CD4-positive, CD25-positive, alpha-beta regulatory T cell (primary cell): ENCODE measurements around the gene ITGAV. TPM values are rescaled to one million over a fixed set of nuclear protein-coding genes. Genes with fewer than 3 reads are reported as not detected.

Experiments
- ATAC-seq, 2 donors: fragments of 150-1000 bp; cut with Tn5 transposase; one replicate each; pipeline ENCODE4 v1.10.0; 2021; ENCODE audit warnings: low read depth in 2 of 2, moderate number of reproducible peaks in 2 of 2, moderate library complexity in 1 of 2
- DNase-seq, 3 donors: peaks; one replicate each; pipeline versions ENCODE4 v3.0.0 to v3.0.0-alpha.2; 2012 to 2022; ENCODE audit warnings: mixed read lengths in 1 of 3
- H3K27ac ChIP-seq: one replicate; pipeline ENCODE4 v1.7.0; 2013; ENCODE audit warnings: mild to moderate bottlenecking, low read length; ENCODE audit not compliant: insufficient read depth, poor library complexity, severe bottlenecking
- H3K27me3 ChIP-seq: one replicate; pipeline ENCODE4 v1.7.0; 2013; ENCODE audit warnings: low read length; ENCODE audit not compliant: control insufficient read depth, insufficient read depth
- H3K36me3 ChIP-seq: one replicate; pipeline ENCODE4 v1.7.0; 2013; ENCODE audit warnings: mild to moderate bottlenecking, low read length, moderate library complexity; ENCODE audit not compliant: control insufficient read depth, insufficient read depth
- H3K4me1 ChIP-seq: 2 replicates; pipeline ENCODE4 v1.7.0; 2013; ENCODE audit warnings: mild to moderate bottlenecking, low read length; ENCODE audit not compliant: insufficient read depth, control insufficient read depth, poor library complexity, severe bottlenecking
- H3K4me3 ChIP-seq: one replicate; pipeline ENCODE4 v1.7.0; 2013; ENCODE audit warnings: low read depth, mild to moderate bottlenecking, low read length, moderate library complexity
- H3K9me3 ChIP-seq, 2 experiments: 1 replicate in 1 of 2; 2 replicates in 1 of 2; pipeline ENCODE4 v1.7.0; 2013; ENCODE audit warnings: low read length in 2 of 2, mild to moderate bottlenecking in 1 of 2, moderate library complexity in 1 of 2; ENCODE audit not compliant: control insufficient read depth in 2 of 2
- H3K27ac Mint-ChIP-seq, 3 donors: one replicate each; pipeline ENCODE4 v1.8.0; 2020 to 2022; ENCODE audit warnings: mild to moderate bottlenecking in 3 of 3, mixed read lengths in 3 of 3, moderate library complexity in 2 of 3
- H3K27me3 Mint-ChIP-seq: one replicate; pipeline ENCODE4 v1.8.0; 2022; ENCODE audit warnings: mild to moderate bottlenecking, mixed read lengths
- H3K36me3 Mint-ChIP-seq: one replicate; pipeline ENCODE4 v1.8.0; 2020; ENCODE audit warnings: mixed read lengths
- H3K4me1 Mint-ChIP-seq, 4 donors: one replicate each; pipeline ENCODE4 v1.8.0; 2020 to 2022; ENCODE audit warnings: mixed read lengths in 4 of 4, mild to moderate bottlenecking in 1 of 4
- H3K4me3 Mint-ChIP-seq, 4 donors: one replicate each; pipeline ENCODE4 v1.8.0; 2020 to 2022; ENCODE audit warnings: mild to moderate bottlenecking in 4 of 4, mixed read lengths in 4 of 4, moderate library complexity in 3 of 4
- H3K9me3 Mint-ChIP-seq, 7 donors: one replicate each; pipeline ENCODE4 v1.8.0; 2020 to 2022; ENCODE audit warnings: mixed read lengths in 7 of 7, mild to moderate bottlenecking in 3 of 7, moderate library complexity in 2 of 7
- polyA plus RNA-seq, 4 donors: library from polyadenylated mRNA; unstranded; fragments of 300-500 nt; fragmentation: Illumina TruSeq; gene quantifications; one replicate each; pipeline ENCODE4 v1.2.3, GENCODE V29; 2021
- total RNA-seq: library from RNA; stranded (reverse); gene quantifications from one replicate; pipeline ENCODE4 v1.2.3, GENCODE V29; 2022

Gene ITGAV
- total RNA-seq (8.1 TPM), polyA plus RNA-seq (1 to 10 TPM in 1 of 4 donors, under 1 TPM in 3; 0.36 to 1.3 (median 0.84) TPM)

GRCh38 chr2:186589612-186590349 lies at the start of gene ITGAV:
Gene ITGAV, plus strand, starts transcription at chr2:186590056. Its CDS starts 283 bp downstream, at chr2:186590339.
- Histone ChIP-seq H3K9me3 (no peaks in the 10 kb centered on the region), H3K27me3 (no peaks in the 10 kb centered on the region), H3K36me3 (no peaks in the 10 kb centered on the region), H3K4me3 (peak within 1 kb of the TSS; percentile 92), H3K4me1 (peaks cover 19% of the 10 kb centered on the region), H3K27ac (peak within 1 kb of the TSS; percentile 69)
- peak; percentile 69 to 93 (median 76) for DNase-seq
- Mint-ChIP-seq H3K27ac (peak within 1 kb of the TSS; percentile 73 to 91 (median 81)), H3K9me3 (peaks cover 0 to 2% (median 0%) of the 10 kb centered on the region in 7 donors), H3K4me1 (peaks cover 5 to 42% (median 34%) of the 10 kb centered on the region in 4 donors), H3K27me3 (peaks cover 10% of the 10 kb centered on the region), H3K36me3 (no peaks in the 10 kb centered on the region), H3K4me3 (peak within 1 kb of the TSS; percentile 91 to 95 (median 92))
- peak; percentile 87 to 90 for ATAC-seq

GRCh38 chr2:186540941-186541340 lies 48.9 kb upstream of the ITGAV start:
- Histone ChIP-seq H3K9me3 (no peaks in the 10 kb centered on the region), H3K36me3 (no peaks in the 10 kb centered on the region), H3K4me3 (no peak overlapping the region), H3K4me1 (no peaks in the 10 kb centered on the region), H3K27me3 (no peaks in the 10 kb centered on the region), H3K27ac (no peak overlapping the region)
- Mint-ChIP-seq H3K4me3 (no peak overlapping the region), H3K9me3 (peaks cover 0 to 3% (median 0%) of the 10 kb centered on the region in 7 donors), H3K27me3 (no peaks in the 10 kb centered on the region), H3K36me3 (no peaks in the 10 kb centered on the region), H3K27ac (no peak overlapping the region), H3K4me1 (no peaks in the 10 kb centered on the region)
- DNase-seq (no peak), ATAC-seq (no peak)

GRCh38 chr2:186542002-186542401 lies 47.9 kb upstream of the ITGAV start:
- Histone ChIP-seq H3K36me3 (no peaks in the 10 kb centered on the region), H3K9me3 (no peaks in the 10 kb centered on the region), H3K4me1 (no peaks in the 10 kb centered on the region), H3K27ac (no peak overlapping the region), H3K27me3 (peaks cover 5% of the 10 kb centered on the region), H3K4me3 (no peak overlapping the region)
- Mint-ChIP-seq H3K9me3 (no peaks in the 10 kb centered on the region), H3K36me3 (no peaks in the 10 kb centered on the region), H3K4me1 (no peaks in the 10 kb centered on the region), H3K27me3 (no peaks in the 10 kb centered on the region), H3K27ac (no peak overlapping the region), H3K4me3 (no peak overlapping the region)
- DNase-seq (no peak), ATAC-seq (no peak)

GRCh38 chr2:186543561-186544131 lies 46.2 kb upstream of the ITGAV start:
- ATAC-seq = no peak
- Histone ChIP-seq H3K9me3 (no peaks in the 10 kb centered on the region), H3K4me3 (no peak overlapping the region), H3K36me3 (no peaks in the 10 kb centered on the region), H3K27me3 (peaks cover 5% of the 10 kb centered on the region), H3K27ac (no peak overlapping the region), H3K4me1 (no peaks in the 10 kb centered on the region)
- no peak overlapping the region for H3K27ac Mint-ChIP-seq
- H3K9me3 Mint-ChIP-seq = no peaks in the 10 kb centered on the region
- H3K4me3 Mint-ChIP-seq = no peak overlapping the region
- no peaks in the 10 kb centered on the region for H3K4me1 Mint-ChIP-seq
- H3K36me3 Mint-ChIP-seq = no peaks in the 10 kb centered on the region
- no peak for DNase-seq
- H3K27me3 Mint-ChIP-seq = no peaks in the 10 kb centered on the region

GRCh38 chr2:186544255-186544675 lies 45.6 kb upstream of the ITGAV start:
- no peaks in the 10 kb centered on the region for H3K4me1 ChIP-seq
- no peaks in the 10 kb centered on the region for H3K9me3 ChIP-seq
- no peak overlapping the region for H3K4me3 Mint-ChIP-seq
- H3K27me3 Mint-ChIP-seq = no peaks in the 10 kb centered on the region
- H3K4me1 Mint-ChIP-seq = no peaks in the 10 kb centered on the region
- H3K4me3 ChIP-seq = no peak overlapping the region
- no peak overlapping the region for H3K27ac Mint-ChIP-seq
- H3K27me3 ChIP-seq = peaks cover 5% of the 10 kb centered on the region
- H3K36me3 Mint-ChIP-seq = no peaks in the 10 kb centered on the region
- DNase-seq (no peak), ATAC-seq (no peak)
- H3K27ac ChIP-seq = no peak overlapping the region
- no peaks in the 10 kb centered on the region for H3K9me3 Mint-ChIP-seq
- no peaks in the 10 kb centered on the region for H3K36me3 ChIP-seq

- H3K36me3 ChIP-seq = no peaks in the 10 kb centered on the region
- Mint-ChIP-seq H3K4me1 (no peaks in the 10 kb centered on the region), H3K9me3 (peaks cover 0 to 2% (median 0%) of the 10 kb centered on the region in 7 donors), H3K27me3 (peaks cover 5% of the 10 kb centered on the region), H3K27ac (no peak overlapping the region), H3K4me3 (no peak overlapping the region), H3K36me3 (no peaks in the 10 kb centered on the region)
- H3K9me3 ChIP-seq = no peaks in the 10 kb centered on the region
- no peak overlapping the region for H3K4me3 ChIP-seq
- H3K27me3 ChIP-seq = peaks cover 5% of the 10 kb centered on the region
- no peaks in the 10 kb centered on the region for H3K4me1 ChIP-seq
- ATAC-seq (no peak), DNase-seq (no peak)
- H3K27ac ChIP-seq = no peak overlapping the region
Measured at GRCh38 chr2:186546846-186547245, 43.0 kb upstream of the ITGAV start.

- Histone ChIP-seq H3K9me3 (no peaks in the 10 kb centered on the region), H3K27ac (no peak overlapping the region), H3K4me1 (no peaks in the 10 kb centered on the region), H3K36me3 (no peaks in the 10 kb centered on the region), H3K4me3 (no peak overlapping the region), H3K27me3 (peaks cover 1% of the 10 kb centered on the region)
- H3K27ac Mint-ChIP-seq = no peak overlapping the region
- no peaks in the 10 kb centered on the region for H3K4me1 Mint-ChIP-seq
- no peak overlapping the region for H3K4me3 Mint-ChIP-seq
- H3K9me3 Mint-ChIP-seq = peaks cover 0 to 2% (median 0%) of the 10 kb centered on the region in 7 donors
- DNase-seq (no peak), ATAC-seq (no peak)
- no peaks in the 10 kb centered on the region for H3K36me3 Mint-ChIP-seq
- H3K27me3 Mint-ChIP-seq = peaks cover 5% of the 10 kb centered on the region
Measured at GRCh38 chr2:186551323-186552050, 38.4 kb upstream of the ITGAV start.
